Measurements from ENCODE around the gene ABCG4.

- TF ChIP-seq TAF1 (IDR thresholded peaks at IDR 0.05; ENCODE audit: borderline replicate concordance, insufficient read depth, low read length), result no peak
- TF ChIP-seq FOXP2 (optimal IDR thresholded peaks at IDR 0.05; ENCODE audit: borderline replicate concordance, extremely low read depth, extremely low read length, insufficient read depth), result no peak
- TF ChIP-seq POLR2AphosphoS5 (IDR thresholded peaks at IDR 0.05; ENCODE audit: low read depth, low read length), result no peak
- no peak; the same call in 1 of the 2 replicates for TF ChIP-seq SIN3A (IDR thresholded peaks at IDR 0.05; ENCODE audit: borderline replicate concordance, insufficient read depth, low read length)
Observed at GRCh38 chr11:119206511-119207414, 57.9 kb downstream of the ABCG4 start.

Data from PFSK-1 (cell line).